ENCODE results near the gene ARHGAP27. TPM values are rescaled to one million over a fixed set of nuclear protein-coding genes. Genes with fewer than 3 reads are reported as not detected.

The ARHGAP27 gene
- total and polyA plus RNA-seq, 2 of the 4 experiments (the other 2 are of a cell fraction): under 0.01 to 0.89 TPM

- dilution Hi-C loops (cut with HindIII; ENCODE audit: low sequenced_read_pairs, unreplicated experiment) (no loop called here), in situ Hi-C loops (cut with MboI; ENCODE audit: low sequenced_read_pairs) (no loop called here), intact Hi-C loops (cut with micrococcal nuclease) (loop anchor here (10.0 kb wide), 1 partner anchor 426 kb away; no protein-coding TSS in a partner anchor)
- ATAC-seq (ENCODE audit: low read depth): no peak
- Histone ChIP-seq H3K27me3 (ENCODE audit: control insufficient read depth, insufficient read depth, low read length) (peaks cover 52% of the 10 kb centered on the region), H3K14ac (replicated peaks; ENCODE audit: low read depth, low read length) (no peak overlapping the region), H3K4me3 (ENCODE audit: insufficient read depth, low read depth, low read length) (no peak overlapping the region), H3K36me3 (ENCODE audit: control insufficient read depth, insufficient read depth, low read length) (no peaks in the 10 kb centered on the region; the same call in 1 of the 2 replicates), H3K27ac (ENCODE audit: insufficient read depth, low read length) (no peak overlapping the region), H3K4me1 (ENCODE audit: control insufficient read depth, insufficient read depth, low read length) (peaks cover 6% of the 10 kb centered on the region; the same call in 1 of the 2 replicates), H2BK5ac (ENCODE audit: low read depth, low read length, poor library complexity, severe bottlenecking) (no peak overlapping the region), H3K56ac (ENCODE audit: extremely low read depth, insufficient read depth, low read length) (no peak overlapping the region), H2AFZ (replicated peaks; ENCODE audit: low read length, poor library complexity) (no peak overlapping the region), H2AK9ac (replicated peaks; ENCODE audit: low read depth, low read length, poor library complexity) (no peak overlapping the region), H2BK120ac (ENCODE audit: low read depth, low read length) (no peak overlapping the region), H3K9ac (ENCODE audit: low read depth, low read length) (no peak overlapping the region), H3K79me1 (ENCODE audit: low read depth in 1 of 2, low read length in 2 of 2) (no peaks in the 10 kb centered on the region), H3K18ac (ENCODE audit: low read depth, low read length) (no peak overlapping the region), H4K5ac (ENCODE audit: low read depth, low read length) (no peak overlapping the region), H4K91ac (ENCODE audit: insufficient read depth, low read depth, low read length) (no peak overlapping the region), H3K23ac (ENCODE audit: low read depth, low read length) (no peak overlapping the region), H2BK15ac (ENCODE audit: low read depth, low read length) (no peak overlapping the region), H4K20me1 (ENCODE audit: insufficient read depth, low read length) (peaks cover 16% of the 10 kb centered on the region; the same call in 1 of the 2 replicates), H3K4ac (ENCODE audit: low read depth, low read length) (no peak overlapping the region), H4K8ac (ENCODE audit: low read depth in 2 of 2, low read length in 2 of 2) (no peak overlapping the region), H3K9me3 (ENCODE audit: control insufficient read depth, insufficient read depth, low read length) (0 out of 2 replicates have a peak, but pooled peaks cover 2% of the 10 kb centered on the region), H3K9me1 (ENCODE audit: insufficient read depth, low read length) (no peaks in the 10 kb centered on the region), H3K4me2 (ENCODE audit: low read depth, low read length) (no peak overlapping the region), H2AK5ac (ENCODE audit: low read depth, low read length) (no peak overlapping the region), H2BK20ac (ENCODE audit: low read depth, low read length) (no peak overlapping the region)
- BruUV-seq (replicated peaks): no TSS peak
- ChIA-PET CTCF (no interaction called here), POLR2A (ENCODE audit: unreplicated experiment) (no interaction called here)
- WGBS, 2 experiments (ENCODE audit: extremely low coverage in 2 of 2, insufficient read length in 1 of 2): 4% methylated on average over 4 of the region's 15 CpGs; no CpG with 5 or more reads in 1 of the 2 experiments
- no peak for DNase-seq
- TF ChIP-seq BHLHE40 (IDR thresholded peaks at IDR 0.05; ENCODE audit: low read depth, low read length): no peak
- TF ChIP-seq MAZ (IDR thresholded peaks at IDR 0.05; ENCODE audit: borderline replicate concordance, low read depth, low read length): no peak
- no peak for TF ChIP-seq RAD21 (IDR thresholded peaks at IDR 0.05; ENCODE audit: low read length)
- TF ChIP-seq MAFK (IDR thresholded peaks at IDR 0.05; ENCODE audit: low read depth, low read length): no peak
- no peak for TF ChIP-seq CTCF (conservative IDR thresholded peaks at IDR 0.05; ENCODE audit: low read depth, low read length)
- no peak for TF ChIP-seq RFX5 (IDR thresholded peaks at IDR 0.05; ENCODE audit: low read depth, low read length)
- no peak for TF ChIP-seq FOS (IDR thresholded peaks at IDR 0.05; ENCODE audit: low read depth, low read length)
- no peak for TF ChIP-seq CHD1 (IDR thresholded peaks at IDR 0.05; ENCODE audit: low read depth, low read length)
- no peak for TF ChIP-seq ELK1 (IDR thresholded peaks at IDR 0.05; ENCODE audit: borderline replicate concordance, low read depth, low read length)
- no peak for TF ChIP-seq SMC3 (IDR thresholded peaks at IDR 0.05; ENCODE audit: low read depth, low read length)
- TF ChIP-seq RCOR1 (IDR thresholded peaks at IDR 0.05; ENCODE audit: insufficient replicate concordance, low read length): no peak
- TF ChIP-seq POLR2A (IDR thresholded peaks at IDR 0.05; ENCODE audit: low read depth, low read length): no peak
- no peak for TF ChIP-seq USF2 (IDR thresholded peaks at IDR 0.05; ENCODE audit: low read depth, low read length)
- TF ChIP-seq MXI1 (IDR thresholded peaks at IDR 0.05; ENCODE audit: borderline replicate concordance, low read depth, low read length): no peak
Observed at GRCh38 chr17:45428931-45429338, 3.7 kb downstream of the ARHGAP27 start.

Measured in IMR-90 (cell line).